Liver (tissue), 3 donors: Measurements from ENCODE around the gene PCDH9.

Experiments
- FOXA2 ChIP-seq: IDR thresholded peaks from 2 replicates; pipeline ENCODE4 v1.6.1; 2016; ENCODE audit warnings: antibody characterized with exemption
- GABPA ChIP-seq, 2 donors: IDR thresholded peaks in 1 of 2; conservative IDR thresholded peaks in 1 of 2; 2 replicates each; pipeline ENCODE4 v1.6.1; 2016; ENCODE audit warnings: antibody characterized with exemption in 2 of 2, mild to moderate bottlenecking in 1 of 2, moderate library complexity in 1 of 2
- HNF4G ChIP-seq: IDR thresholded peaks from 2 replicates; pipeline ENCODE4 v1.6.1; 2016; ENCODE audit warnings: antibody characterized with exemption
- JUND ChIP-seq, 2 donors: IDR thresholded peaks; 2 replicates each; pipeline ENCODE4 v1.6.1; 2016; ENCODE audit warnings: antibody characterized with exemption in 2 of 2
- SP1 ChIP-seq: IDR thresholded peaks from 2 replicates; pipeline ENCODE4 v1.6.1; 2018; ENCODE audit warnings: antibody characterized with exemption, mild to moderate bottlenecking
- TAF1 ChIP-seq: conservative IDR thresholded peaks from 2 replicates; pipeline ENCODE4 v1.6.1; 2016; ENCODE audit warnings: antibody characterized with exemption, mild to moderate bottlenecking
- YY1 ChIP-seq: IDR thresholded peaks from 2 replicates; pipeline ENCODE4 v1.6.1; 2016; ENCODE audit warnings: antibody characterized with exemption, mild to moderate bottlenecking
- TF ChIP-seq, protein P1 (sequence below): fragments of 150-350 bp; IDR thresholded peaks from 2 replicates; pipeline ENCODE4 v1.5.1; 2017; ENCODE audit warnings: improper control_type of control experiment, low read depth, low read length; ENCODE audit not compliant: missing input control
- TF ChIP-seq, protein P2 (sequence below): IDR thresholded peaks from 2 replicates; pipeline ENCODE4 v1.6.1; 2016; ENCODE audit warnings: antibody characterized with exemption
- TF ChIP-seq, protein P3 (sequence below): IDR thresholded peaks from 2 replicates; pipeline ENCODE4 v1.6.1; 2016; ENCODE audit warnings: antibody characterized with exemption
- TF ChIP-seq, protein P4 (sequence below): IDR thresholded peaks from 2 replicates; pipeline ENCODE4 v1.6.1; 2016; ENCODE audit warnings: antibody characterized with exemption
- donor health status: healthy.
- donor health status: healthy.

DNA sequence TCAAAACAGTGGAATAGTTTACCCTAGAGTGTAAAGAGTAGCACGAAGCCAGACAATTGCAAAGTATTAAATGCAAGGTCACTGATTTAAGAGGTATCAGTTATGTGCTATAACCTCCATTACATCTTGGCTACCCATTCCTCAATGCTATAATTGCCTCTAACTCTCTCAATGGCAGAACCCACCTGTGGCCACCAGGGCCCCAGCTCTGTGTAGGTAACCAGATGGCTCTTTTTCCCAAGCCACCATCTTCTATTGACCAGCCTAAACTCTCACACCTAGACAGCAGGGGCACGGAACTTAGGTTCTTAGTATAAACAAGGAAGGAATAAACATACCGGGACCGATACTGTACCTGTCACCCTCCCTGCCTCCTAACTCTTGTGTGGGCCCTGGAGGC, 277.6 kb downstream of the PCDH9 start:
- no peak for TF ChIP-seq YY1
- no peak for TF ChIP-seq TAF1
- TF ChIP-seq SP1 = no peak
- TF ChIP-seq, protein P1, sequence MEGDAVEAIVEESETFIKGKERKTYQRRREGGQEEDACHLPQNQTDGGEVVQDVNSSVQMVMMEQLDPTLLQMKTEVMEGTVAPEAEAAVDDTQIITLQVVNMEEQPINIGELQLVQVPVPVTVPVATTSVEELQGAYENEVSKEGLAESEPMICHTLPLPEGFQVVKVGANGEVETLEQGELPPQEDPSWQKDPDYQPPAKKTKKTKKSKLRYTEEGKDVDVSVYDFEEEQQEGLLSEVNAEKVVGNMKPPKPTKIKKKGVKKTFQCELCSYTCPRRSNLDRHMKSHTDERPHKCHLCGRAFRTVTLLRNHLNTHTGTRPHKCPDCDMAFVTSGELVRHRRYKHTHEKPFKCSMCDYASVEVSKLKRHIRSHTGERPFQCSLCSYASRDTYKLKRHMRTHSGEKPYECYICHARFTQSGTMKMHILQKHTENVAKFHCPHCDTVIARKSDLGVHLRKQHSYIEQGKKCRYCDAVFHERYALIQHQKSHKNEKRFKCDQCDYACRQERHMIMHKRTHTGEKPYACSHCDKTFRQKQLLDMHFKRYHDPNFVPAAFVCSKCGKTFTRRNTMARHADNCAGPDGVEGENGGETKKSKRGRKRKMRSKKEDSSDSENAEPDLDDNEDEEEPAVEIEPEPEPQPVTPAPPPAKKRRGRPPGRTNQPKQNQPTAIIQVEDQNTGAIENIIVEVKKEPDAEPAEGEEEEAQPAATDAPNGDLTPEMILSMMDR = no peak
- TF ChIP-seq, protein P2, sequence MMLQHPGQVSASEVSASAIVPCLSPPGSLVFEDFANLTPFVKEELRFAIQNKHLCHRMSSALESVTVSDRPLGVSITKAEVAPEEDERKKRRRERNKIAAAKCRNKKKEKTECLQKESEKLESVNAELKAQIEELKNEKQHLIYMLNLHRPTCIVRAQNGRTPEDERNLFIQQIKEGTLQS = no peak
- TF ChIP-seq, protein P3, sequence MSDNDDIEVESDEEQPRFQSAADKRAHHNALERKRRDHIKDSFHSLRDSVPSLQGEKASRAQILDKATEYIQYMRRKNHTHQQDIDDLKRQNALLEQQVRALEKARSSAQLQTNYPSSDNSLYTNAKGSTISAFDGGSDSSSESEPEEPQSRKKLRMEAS = no peak
- TF ChIP-seq HNF4G = no peak
- no peak for TF ChIP-seq FOXA2
- TF ChIP-seq, protein P4, sequence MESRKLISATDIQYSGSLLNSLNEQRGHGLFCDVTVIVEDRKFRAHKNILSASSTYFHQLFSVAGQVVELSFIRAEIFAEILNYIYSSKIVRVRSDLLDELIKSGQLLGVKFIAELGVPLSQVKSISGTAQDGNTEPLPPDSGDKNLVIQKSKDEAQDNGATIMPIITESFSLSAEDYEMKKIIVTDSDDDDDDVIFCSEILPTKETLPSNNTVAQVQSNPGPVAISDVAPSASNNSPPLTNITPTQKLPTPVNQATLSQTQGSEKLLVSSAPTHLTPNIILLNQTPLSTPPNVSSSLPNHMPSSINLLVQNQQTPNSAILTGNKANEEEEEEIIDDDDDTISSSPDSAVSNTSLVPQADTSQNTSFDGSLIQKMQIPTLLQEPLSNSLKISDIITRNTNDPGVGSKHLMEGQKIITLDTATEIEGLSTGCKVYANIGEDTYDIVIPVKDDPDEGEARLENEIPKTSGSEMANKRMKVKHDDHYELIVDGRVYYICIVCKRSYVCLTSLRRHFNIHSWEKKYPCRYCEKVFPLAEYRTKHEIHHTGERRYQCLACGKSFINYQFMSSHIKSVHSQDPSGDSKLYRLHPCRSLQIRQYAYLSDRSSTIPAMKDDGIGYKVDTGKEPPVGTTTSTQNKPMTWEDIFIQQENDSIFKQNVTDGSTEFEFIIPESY = no peak
- no peak for TF ChIP-seq JUND (IDR thresholded peaks at IDR 0.05)
- TF ChIP-seq GABPA (IDR thresholded peaks at IDR 0.05 in 1 of 2, conservative IDR thresholded peaks at IDR 0.05 in 1 of 2) = no peak
